ENCODE measurements around the gene FGF4.
"Not testable (repeated sequence)": the region's sequence is repeated elsewhere in the genome, so short reads cannot be mapped to it uniquely, and the experiment has no call there.

FGF4 gene

GRCh38 chr11:69773626-69774353 lies 1.4 kb downstream of the FGF4 start:
- no peak for DNase-seq

- DNase-seq: no peak
These were observed 3.7 kb downstream of the FGF4 start for GRCh38 chr11:69771466-69771865.

- no peak for DNase-seq
These were observed 4.6 kb downstream of the FGF4 start for GRCh38 chr11:69770540-69770939.

- no peak for DNase-seq
These were observed 9.6 kb downstream of the FGF4 start for GRCh38 chr11:69765498-69765995.

- DNase-seq: not testable (repeated sequence)
These were observed 10.2 kb downstream of the FGF4 start for GRCh38 chr11:69764918-69765317.

- DNase-seq: no peak
These were observed 14.8 kb downstream of the FGF4 start for GRCh38 chr11:69760319-69760718.

GRCh38 chr11:69752890-69753289 lies 22.3 kb downstream of the FGF4 start:
- DNase-seq: no peak

GRCh38 chr11:69750875-69751597 lies 24.1 kb downstream of the FGF4 start:
- no peak for DNase-seq

GRCh38 chr11:69750108-69750850 lies 24.9 kb downstream of the FGF4 start:
- no peak for DNase-seq

- DNase-seq: no peak
These were observed 26.5 kb downstream of the FGF4 start for GRCh38 chr11:69748637-69749036.

GRCh38 chr11:69746752-69747742 lies 28.1 kb downstream of the FGF4 start:
- DNase-seq: no peak

- DNase-seq: no peak
These were observed 29.0 kb downstream of the FGF4 start for GRCh38 chr11:69746140-69746539.

- DNase-seq: no peak
These were observed 29.9 kb downstream of the FGF4 start for GRCh38 chr11:69745201-69745600.

GRCh38 chr11:69744435-69744834 lies 30.7 kb downstream of the FGF4 start:
- DNase-seq: no peak

GRCh38 chr11:69734841-69735240 lies 40.3 kb downstream of the FGF4 start:
- DNase-seq: no peak

GRCh38 chr11:69734367-69734766 lies 40.8 kb downstream of the FGF4 start:
- no peak for DNase-seq

GRCh38 chr11:69732910-69733309 lies 42.2 kb downstream of the FGF4 start:
- no peak for DNase-seq

GRCh38 chr11:69731110-69731509 lies 44.0 kb downstream of the FGF4 start:
- DNase-seq: no peak

GRCh38 chr11:69730500-69730899 lies 44.6 kb downstream of the FGF4 start:
- no peak for DNase-seq

GRCh38 chr11:69729252-69729651 lies 45.9 kb downstream of the FGF4 start:
- DNase-seq: no peak

- no peak for DNase-seq
These were observed 47.9 kb downstream of the FGF4 start for GRCh38 chr11:69727266-69727665.

GRCh38 chr11:69726481-69726880 lies 48.7 kb downstream of the FGF4 start:
- no peak for DNase-seq

Data from suppressor macrophage (primary cell).